Measurements from ENCODE around the gene ART4. TPM values are rescaled to one million over a fixed set of nuclear protein-coding genes. Genes with fewer than 3 reads are reported as not detected.

ART4 gene, protein sequence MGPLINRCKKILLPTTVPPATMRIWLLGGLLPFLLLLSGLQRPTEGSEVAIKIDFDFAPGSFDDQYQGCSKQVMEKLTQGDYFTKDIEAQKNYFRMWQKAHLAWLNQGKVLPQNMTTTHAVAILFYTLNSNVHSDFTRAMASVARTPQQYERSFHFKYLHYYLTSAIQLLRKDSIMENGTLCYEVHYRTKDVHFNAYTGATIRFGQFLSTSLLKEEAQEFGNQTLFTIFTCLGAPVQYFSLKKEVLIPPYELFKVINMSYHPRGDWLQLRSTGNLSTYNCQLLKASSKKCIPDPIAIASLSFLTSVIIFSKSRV
- not detected in 2 replicates for total RNA-seq

DNA sequence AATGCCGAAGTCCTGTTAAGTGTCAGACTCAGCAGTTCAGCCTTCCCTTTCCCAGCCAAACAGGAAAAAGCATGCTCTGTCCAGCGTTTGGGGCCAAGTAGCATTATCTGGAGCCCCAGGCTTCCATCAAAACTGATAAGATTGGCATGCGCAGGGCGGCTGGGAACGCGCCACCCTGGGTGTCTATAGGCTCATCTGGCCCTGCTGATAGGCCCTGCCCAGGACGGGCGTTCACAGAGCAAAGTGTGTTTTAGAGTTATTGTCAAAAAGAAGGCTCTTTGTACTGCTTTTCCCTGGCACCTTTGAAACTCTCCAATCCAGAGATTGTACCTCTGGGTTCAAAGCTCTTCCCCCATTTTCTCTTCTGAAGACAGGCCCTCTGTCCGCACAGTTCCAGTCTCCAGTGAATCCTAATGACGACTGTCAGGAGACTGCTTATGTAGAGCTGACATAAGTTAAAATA, at the start of gene ART4:
TSS of gene ART4 (minus strand) at position 102 of the 463 bp plus-strand sequence. CDS start 413 bp downstream, outside the sequence.

DNA sequence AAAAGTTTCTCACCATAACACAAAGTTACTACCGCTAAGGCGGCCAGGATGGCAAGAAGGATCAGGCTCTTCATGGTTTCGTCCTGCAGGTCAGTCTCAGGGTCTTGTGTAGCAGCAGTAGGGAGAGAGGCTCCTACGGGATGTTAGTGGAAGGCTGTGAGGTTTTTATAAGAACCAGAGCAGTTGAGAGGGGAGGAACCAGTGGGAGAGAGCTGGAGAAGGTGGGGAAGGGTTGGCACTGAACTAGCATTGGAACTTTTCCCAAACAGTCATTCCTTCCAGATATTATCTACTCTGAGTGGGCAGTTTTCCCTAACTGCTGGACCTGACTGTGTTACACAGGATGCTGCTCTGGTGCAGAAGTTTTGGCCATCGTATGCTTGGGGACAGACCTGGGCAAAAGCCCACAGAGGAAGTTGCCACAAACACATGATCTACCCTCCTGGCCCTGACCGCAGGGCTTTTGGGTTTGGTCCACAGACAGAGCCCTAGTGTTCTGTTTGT, 42.4 kb upstream of the ART4 start, which contains the start of gene MGP:
TSS of gene MGP (minus strand) at position 137 of the 504 bp plus-strand sequence. CDS start at position 74, 63 bp downstream.

DNA sequence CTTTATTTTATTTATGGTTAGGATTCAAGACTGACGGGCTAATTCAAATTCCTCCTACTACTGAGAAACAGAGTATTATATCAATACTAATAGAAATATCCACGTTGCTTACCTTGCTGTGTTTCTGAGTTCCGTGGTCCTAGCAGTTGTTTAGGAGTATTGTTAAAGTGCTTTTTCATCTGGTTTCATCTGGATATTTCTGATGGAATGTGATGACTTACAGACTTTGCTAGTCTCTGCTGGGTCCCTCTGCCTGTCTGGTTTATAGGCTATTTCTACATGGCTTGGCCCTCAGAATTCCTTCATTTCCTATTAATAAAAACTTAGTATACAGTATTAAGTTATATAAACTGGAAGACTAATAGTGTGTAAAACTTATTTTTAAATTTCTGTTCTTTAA, 29.3 kb downstream of the ART4 start, which contains the start of gene SMCO3:
TSS of gene SMCO3 (minus strand) at position 169 of the 400 bp plus-strand sequence. CDS start 7,502 bp downstream, outside the sequence.

DNA sequence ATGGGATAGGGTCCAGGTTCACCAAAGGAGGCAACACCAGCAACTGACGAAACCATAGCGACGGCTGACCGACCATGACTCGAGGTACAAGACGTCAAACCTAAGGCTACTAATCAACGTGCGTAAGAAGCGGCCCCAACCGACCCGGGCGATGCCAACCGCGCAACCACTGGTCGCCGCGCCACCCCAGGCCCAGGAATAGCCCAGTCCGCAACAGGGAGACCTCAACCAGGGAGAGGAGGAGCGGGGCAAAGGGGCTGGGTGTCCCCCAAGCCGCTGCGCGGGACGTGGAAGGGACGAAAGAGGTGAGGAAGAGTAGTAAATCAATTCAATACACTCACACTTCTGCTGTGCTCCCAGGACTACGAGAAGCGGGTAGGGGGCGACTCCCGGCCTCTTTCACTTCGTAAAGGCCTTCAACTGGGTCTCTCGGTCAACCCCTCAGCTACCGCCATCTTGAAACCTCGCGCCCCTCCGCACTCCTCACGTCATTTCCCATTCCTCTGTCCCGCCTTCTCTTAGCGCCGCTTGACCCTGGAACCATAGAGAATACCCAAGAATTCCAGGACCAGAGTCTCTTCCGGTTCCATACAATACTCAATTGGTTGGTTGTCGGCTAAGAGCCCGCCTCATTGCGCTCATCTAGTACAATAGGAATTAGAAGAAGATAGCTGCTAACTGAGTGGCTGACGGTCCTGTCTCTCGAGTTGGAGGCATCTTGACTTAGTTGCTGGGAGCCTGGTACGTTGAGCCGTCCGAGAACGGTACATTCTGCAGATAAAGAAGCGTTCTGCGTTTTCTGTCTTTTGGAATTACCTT, 40.1 kb downstream of the ART4 start, which contains the start of the genes C12orf60 and WBP11:
TSS of gene C12orf60 (plus strand) at position 660 of the 819 bp plus-strand sequence. CDS start 19,266 bp downstream, outside the sequence.
TSS of gene WBP11 (minus strand) at position 468 of the 819 bp plus-strand sequence. CDS start 2,095 bp downstream, outside the sequence.

Other genes starting within 250 kb of the ART4 start
- under 0.01 TPM in 1 of 2 replicates, not detected in the other for gene GUCY2C, start 146.9 kb downstream of the ART4 start, total RNA-seq
- 4.5 and 8.0 TPM in 2 replicates for gene WBP11, start 40.0 kb downstream of the ART4 start, total RNA-seq
- 0.79 and 1.2 TPM in 2 replicates for gene C12orf60, start 39.9 kb downstream of the ART4 start, total RNA-seq
- gene SMCO3, start 29.3 kb downstream of the ART4 start, total RNA-seq: 0.09 TPM in 1 of 2 replicates, not detected in the other
- gene MGP, start 42.3 kb upstream of the ART4 start, total RNA-seq: 3.9 and 6.7 TPM in 2 replicates
- not detected in 2 replicates for gene ERP27, start 95.0 kb upstream of the ART4 start, total RNA-seq
- gene ARHGDIB, start 118.1 kb upstream of the ART4 start, total RNA-seq: 0.47 TPM in 1 of 2 replicates, not detected in the other
- not detected in 2 replicates for gene PDE6H, start 129.5 kb upstream of the ART4 start, total RNA-seq

All from bronchial smooth muscle cell (primary cell).